Lower leg skin (tissue), 4 donors: ENCODE data around the gene CCL16. TPM values are rescaled to one million over a fixed set of nuclear protein-coding genes. Genes with fewer than 3 reads are reported as not detected.

ENCODE experiments used
- DNase-seq, 2 donors: peaks; one replicate each; pipeline ENCODE4 v3.0.0-alpha.2; 2019; ENCODE audit warnings: low spot score in 2 of 2
- H3K4me3 ChIP-seq: fragments of 200-600 bp; sonication (generic); 2 replicates; pipeline ENCODE4 v1.5.1; 2017; ENCODE audit warnings: mild to moderate bottlenecking, low read depth; ENCODE audit not compliant: poor library complexity, severe bottlenecking
- CTCF ChIP-seq, 3 donors: fragments of 450-650 bp; IDR thresholded peaks; one replicate each; pipeline ENCODE4 v1.5.1; 2016; ENCODE audit warnings: antibody characterized with exemption in 3 of 3, mild to moderate bottlenecking in 3 of 3, moderate library complexity in 2 of 3
- POLR2A ChIP-seq, 2 donors: fragments of 450-650 bp; IDR thresholded peaks; one replicate each; pipeline ENCODE4 v1.6.1; 2016 to 2017; ENCODE audit warnings: antibody characterized with exemption in 2 of 2, mild to moderate bottlenecking in 1 of 2, moderate library complexity in 1 of 2
- WGBS, 2 donors: methylation state at CpG; one replicate each; pipeline ENCODE4 v1.1.5; 2018; 5-methylcytosine and 5-hydroxymethylcytosine counted together
- intact Hi-C: fragments of 100-400 bp; cut with DNase I; formaldehyde crosslinking; loops from one replicate; pipeline ENCODE4 v1.15.0; 2023; ENCODE audit warnings: low total_unique reads
- total RNA-seq, 4 donors: library from RNA; depleted of rRNA; stranded (reverse); fragments of >200 nt; gene quantifications; one replicate each; pipeline ENCODE4 v1.1.0, GENCODE V29; 2016

CCL16 gene
- total RNA-seq, 4 donors from 2014 or later: 0.39 TPM; not detected in 3

GRCh38 chr17:35968520-35969054 is 12.7 kb downstream of the CCL16 start:
- H3K4me3 ChIP-seq: no peak overlapping the region
- intact Hi-C loops: loop anchor here (10.0 kb wide), 1 partner anchor 516 kb away; the partner anchor contains the start of gene ZNHIT3
- no peak for TF ChIP-seq POLR2A (IDR thresholded peaks at IDR 0.05)
- TF ChIP-seq CTCF (IDR thresholded peaks at IDR 0.05): no peak
- peak in 1 of 2 donors; percentile 37 for DNase-seq
- 80 to 88% methylated on average over 10 of the region's 10 CpGs for WGBS, 2 donors

GRCh38 chr17:35965272-35965671 is 16.0 kb downstream of the CCL16 start:
- 86 to 92% methylated on average over 7 of the region's 7 CpGs for WGBS, 2 donors
- peak in 1 of 2 donors; percentile 42 for DNase-seq
- no peak overlapping the region for H3K4me3 ChIP-seq
- intact Hi-C loops: loop anchor here (10.0 kb wide), 1 partner anchor 520 kb away; the partner anchor contains the start of gene ZNHIT3
- TF ChIP-seq CTCF (IDR thresholded peaks at IDR 0.05) (no peak), POLR2A (IDR thresholded peaks at IDR 0.05) (no peak)

GRCh38 chr17:35963663-35964062 is 17.6 kb downstream of the CCL16 start:
- no peak for DNase-seq
- WGBS, 2 donors: 68 to 75% methylated on average over 6 of the region's 6 CpGs
- no peak for TF ChIP-seq CTCF (IDR thresholded peaks at IDR 0.05)
- TF ChIP-seq POLR2A (IDR thresholded peaks at IDR 0.05): no peak
- no peak overlapping the region for H3K4me3 ChIP-seq
- intact Hi-C loops: loop anchor here (10.0 kb wide), 1 partner anchor 521 kb away; the partner anchor contains the start of gene ZNHIT3

GRCh38 chr17:35953720-35954119 is 27.6 kb downstream of the CCL16 start:
- DNase-seq: peak in 1 of 2 donors; percentile 77
- intact Hi-C loops: no loop called here
- H3K4me3 ChIP-seq: no peak overlapping the region
- TF ChIP-seq CTCF (IDR thresholded peaks at IDR 0.05) (no peak), POLR2A (IDR thresholded peaks at IDR 0.05) (no peak)
- WGBS, 2 donors: 64 to 66% methylated on average over 5 to 7 of the region's 7 CpGs

- WGBS, 2 donors: 63 to 68% methylated on average over 3 of the region's 3 CpGs
- TF ChIP-seq POLR2A (IDR thresholded peaks at IDR 0.05): no peak
- no peak for TF ChIP-seq CTCF (IDR thresholded peaks at IDR 0.05)
- no peak for DNase-seq
- intact Hi-C loops: no loop called here
- H3K4me3 ChIP-seq: no peak overlapping the region
Observed at GRCh38 chr17:35949401-35949800, 31.9 kb downstream of the CCL16 start.

- DNase-seq: no peak
- intact Hi-C loops: no loop called here
- no peak for TF ChIP-seq POLR2A (IDR thresholded peaks at IDR 0.05)
- TF ChIP-seq CTCF (IDR thresholded peaks at IDR 0.05): no peak
- H3K4me3 ChIP-seq: no peak overlapping the region
- WGBS, 2 donors: 86 to 94% methylated on average over 7 of the region's 7 CpGs
Observed at GRCh38 chr17:35948092-35948491, 33.2 kb downstream of the CCL16 start.
